HepG2 (cell line): ENCODE data around the gene PAK1IP1. TPM values are rescaled to one million over a fixed set of nuclear protein-coding genes. Genes with fewer than 3 reads are reported as not detected.
A peak's percentile ranks its signal among the peaks of the same experiment; 100 is the strongest.

Experiments
- ARNTL ChIP-seq: sonication (generic); formaldehyde crosslinking; IDR thresholded peaks from 2 replicates; pipeline ENCODE4 v1.4.0; 2020; ENCODE audit warnings: mild to moderate bottlenecking, missing genetic modification reagents
- CCDC6 ChIP-seq: sonication (generic); formaldehyde crosslinking; IDR thresholded peaks from 2 replicates; pipeline ENCODE4 v1.8.1; 2022; ENCODE audit warnings: mild to moderate bottlenecking, missing genetic modification reagents, moderate library complexity
- DDIT3 ChIP-seq: sonication (generic); formaldehyde crosslinking; IDR thresholded peaks from 2 replicates; pipeline ENCODE4 v1.4.0; 2020; ENCODE audit warnings: mild to moderate bottlenecking, missing genetic modification reagents
- HMGA1 ChIP-seq: sonication (generic); formaldehyde crosslinking; conservative IDR thresholded peaks from 2 replicates; pipeline ENCODE4 v1.4.0; 2020; ENCODE audit warnings: missing genetic modification reagents
- HNF4A ChIP-seq: sonication (generic); formaldehyde crosslinking; IDR thresholded peaks from 2 replicates; pipeline ENCODE4 v1.4.0; 2020; ENCODE audit warnings: missing genetic modification reagents
- MAX ChIP-seq: IDR thresholded peaks from 2 replicates; pipeline ENCODE4 v1.6.1; 2012; ENCODE audit warnings: inconsistent platforms
- RFXANK ChIP-seq: IDR thresholded peaks from 2 replicates; pipeline ENCODE4 v1.6.1; 2016
- TFDP2 ChIP-seq: sonication (generic); formaldehyde crosslinking; IDR thresholded peaks from 2 replicates; pipeline ENCODE4 v1.4.0; 2020; ENCODE audit warnings: missing genetic modification reagents
- TRAFD1 ChIP-seq: sonication (generic); formaldehyde crosslinking; IDR thresholded peaks from 2 replicates; pipeline ENCODE4 v1.5.1; 2020; ENCODE audit warnings: missing genetic modification reagents, mild to moderate bottlenecking, borderline replicate concordance
- ZBTB2 ChIP-seq: sonication (generic); formaldehyde crosslinking; IDR thresholded peaks from 2 replicates; pipeline ENCODE4 v1.8.0; 2022; ENCODE audit warnings: low read depth, missing genetic modification reagents
- ZBTB33 ChIP-seq: sonication (generic); formaldehyde crosslinking; IDR thresholded peaks from 2 replicates; pipeline ENCODE4 v1.4.0; 2020; ENCODE audit warnings: missing genetic modification reagents
- ZNF276 ChIP-seq: sonication (generic); formaldehyde crosslinking; IDR thresholded peaks from 2 replicates; pipeline ENCODE4 v1.4.0; 2020; ENCODE audit warnings: mild to moderate bottlenecking, low read depth, missing genetic modification reagents
- ZNF34 ChIP-seq: sonication (generic); formaldehyde crosslinking; IDR thresholded peaks from 2 replicates; pipeline ENCODE4 v1.4.0; 2020; ENCODE audit warnings: mild to moderate bottlenecking, missing genetic modification reagents, borderline replicate concordance
- ZNF749 ChIP-seq: sonication (generic); formaldehyde crosslinking; IDR thresholded peaks from 2 replicates; pipeline ENCODE4 v1.8.0; 2022; ENCODE audit warnings: mild to moderate bottlenecking, missing genetic modification reagents, moderate library complexity, borderline replicate concordance
- ZNF772 ChIP-seq: sonication (generic); formaldehyde crosslinking; IDR thresholded peaks from 2 replicates; pipeline ENCODE4 v1.5.0; 2020; ENCODE audit warnings: mild to moderate bottlenecking, missing genetic modification reagents
- ZXDC ChIP-seq: sonication (generic); formaldehyde crosslinking; IDR thresholded peaks from 2 replicates; pipeline ENCODE4 v1.5.0; 2020; ENCODE audit warnings: mild to moderate bottlenecking, missing genetic modification reagents
- polyA plus RNA-seq, 8 experiments: library from polyadenylated mRNA; depleted of rRNA in 3 of 8; stranded (reverse) in 7 of 8; unstranded in 1 of 8; fragments of >200 nt; fragmentation: Illumina TruSeq in 4 of 8; extraction: Trizol in 4 of 8; gene quantifications; 2 replicates each; pipeline versions ENCODE4 v1.2.1 to v1.2.3, GENCODE V29; 2011 to 2016; ENCODE audit warnings: low read depth in 4 of 8, missing spikeins in 1 of 8, mixed read lengths in 1 of 8; ENCODE audit not compliant: insufficient read depth in 1 of 8
- total RNA-seq, 5 experiments: library from RNA; depleted of rRNA; stranded (reverse); fragments of >200 nt; fragmentation: Illumina TruSeq; extraction: Trizol; gene quantifications; 2 replicates each; pipeline ENCODE4 v1.2.3, GENCODE V29; 2016; ENCODE audit warnings: low read depth in 1 of 5

The PAK1IP1 gene
- total and polyA plus RNA-seq, 2 of the 13 experiments (the other 11 are each of a cell fraction or from before 2014, with no cell fraction given), result 23.4 to 66.2 TPM

- no peak for TF ChIP-seq DDIT3 (CRISPR knock-in tag)
- no peak for TF ChIP-seq ZXDC
- peak; percentile 84 for TF ChIP-seq ARNTL (CRISPR knock-in tag)
- no peak for TF ChIP-seq HMGA1 (CRISPR knock-in tag)
- TF ChIP-seq ZBTB2 (CRISPR knock-in tag), result peak; percentile 99
- peak; percentile 92 for TF ChIP-seq ZNF772 (CRISPR knock-in tag)
- TF ChIP-seq ZNF749 (CRISPR knock-in tag), result no peak
- TF ChIP-seq RFXANK (CRISPR knock-in tag), result 0 out of 2 replicates have a peak, but pooled peaks have one; percentile 52
- 0 out of 2 replicates have a peak, but pooled peaks have one; percentile 53 for TF ChIP-seq ZNF276 (CRISPR knock-in tag)
- TF ChIP-seq TRAFD1 (CRISPR knock-in tag), result peak; percentile 28; the same call in 1 of the 2 replicates
- no peak; the same call in 1 of the 2 replicates for TF ChIP-seq CCDC6
- peak; percentile 98 for TF ChIP-seq ZNF34 (CRISPR knock-in tag)
- TF ChIP-seq ZBTB33 (CRISPR knock-in tag), result peak; percentile 50; the same call in 1 of the 2 replicates
- peak; percentile 58 for TF ChIP-seq HNF4A (CRISPR knock-in tag)
- TF ChIP-seq MAX, result peak; percentile 93
- TF ChIP-seq TFDP2 (CRISPR knock-in tag), result peak; percentile 95
These were observed 52.6 kb downstream of the PAK1IP1 start, which contains the start of gene TMEM14B (continued) for GRCh38 chr6:10747251-10747972.
